Ovary (tissue), 9 donors: ENCODE results near the gene ADARB2. TPM values are rescaled to one million over a fixed set of nuclear protein-coding genes. Genes with fewer than 3 reads are reported as not detected.

ENCODE experiments used
- DNase-seq, 5 donors: peaks; one replicate each; pipeline ENCODE4 v3.0.0-alpha.2; 2019 to 2020
- H3K27ac ChIP-seq, 2 donors: fragments of 200-600 bp; one replicate each; pipeline versions ENCODE4 v1.5.1 to v1.8.0; 2019 to 2022
- H3K27me3 ChIP-seq: fragments of 200-600 bp; one replicate; pipeline ENCODE4 v1.8.0; 2022
- H3K36me3 ChIP-seq: fragments of 200-600 bp; sonication (generic); one replicate; pipeline ENCODE4 v1.5.1; 2019
- H3K4me1 ChIP-seq: one replicate; pipeline ENCODE4 v1.8.1; 2013; ENCODE audit warnings: mild to moderate bottlenecking, moderate library complexity; ENCODE audit not compliant: insufficient read depth
- H3K4me3 ChIP-seq: fragments of 200-600 bp; sonication (generic); one replicate; pipeline ENCODE4 v1.5.1; 2017
- H3K9me3 ChIP-seq, 2 donors: fragments of 200-600 bp in 1 of 2; sonication (generic) in 1 of 2; one replicate each; pipeline versions ENCODE4 v1.5.1 to v1.8.1; 2013 to 2019; ENCODE audit warnings: mild to moderate bottlenecking in 1 of 2, moderate library complexity in 1 of 2
- CTCF ChIP-seq, 3 donors: fragments of 450-650 bp in 2 of 3; fragments of 200-600 bp in 1 of 3; IDR thresholded peaks; one replicate each; pipeline versions ENCODE4 v1.5.1 to v1.8.0; 2016 to 2022; ENCODE audit warnings: antibody characterized with exemption in 3 of 3, mild to moderate bottlenecking in 1 of 3
- EP300 ChIP-seq: sonication (generic); formaldehyde crosslinking; IDR thresholded peaks from one replicate; pipeline ENCODE4 v1.6.1; 2017; ENCODE audit warnings: antibody characterized with exemption
- POLR2A ChIP-seq: fragments of 450-650 bp; IDR thresholded peaks from one replicate; pipeline ENCODE4 v1.6.1; 2017; ENCODE audit warnings: antibody characterized with exemption, mild to moderate bottlenecking, moderate library complexity
- WGBS, 3 donors: extraction: QIAGEN DNeasy Blood & Tissue Kit in 1 of 3; methylation state at CpG; one replicate each; pipeline versions ENCODE4 v1.1.5 to v1.1.7; 2013 to 2017; 5-methylcytosine and 5-hydroxymethylcytosine counted together
- intact Hi-C, 4 donors: fragments of 100-400 bp; cut with DNase I; formaldehyde crosslinking; loops; one replicate each; pipeline versions ENCODE4 v1.11.0 to v1.15.1; 2022 to 2023
- polyA plus RNA-seq, 2 donors: library from polyadenylated mRNA; stranded (reverse); fragments of 200-250 nt in 1 of 2; fragments of 350-450 nt in 1 of 2; fragmentation: Illumina TruSeq in 1 of 2; extraction: RNeasy Lipid Tissue Mini Kit (QIAGEN cat#74804) in 1 of 2; gene quantifications; one replicate each; pipeline ENCODE4 v1.2.3, GENCODE V29; 2013 to 2014
- total RNA-seq, 7 donors: library from RNA; depleted of rRNA in 2 of 7; stranded (reverse); fragments of >200 nt in 2 of 7; fragmentation: NEBNext Ultra II Directional in 3 of 7; extraction: Animal tissue kit (Norgen Biotek cat#: 25700) in 3 of 7; gene quantifications; one replicate each; pipeline versions ENCODE4 v1.1.0 to v1.2.4, GENCODE V29; 2016 to 2023
- donor health status: DM: no; HTN: no; CAD: no; lungs with moderate emphysema.
- donor health status: DM: no; HTN: no; CAD: no.
- donor health status: Bipolar disorder and iron deficiency.
- donor health status: DM: yes; HTN: yes; CAD: no.
- donor health status: DM: no; HTN: no; CAD: no.
- donor health status: DM: yes; HTN: yes; CAD: no.

Gene ADARB2
- total and polyA plus RNA-seq, 9 donors = 0.12 to 2.0 (median 0.36) TPM; not detected in 2

- Histone ChIP-seq H3K27me3 (no peaks in the 10 kb centered on the region), H3K4me1 (no peaks in the 10 kb centered on the region), H3K9me3 (no peaks in the 10 kb centered on the region), H3K4me3 (no peak overlapping the region), H3K27ac (no peak overlapping the region), H3K36me3 (no peaks in the 10 kb centered on the region)
- DNase-seq = no peak
- WGBS, 3 donors = 67 to 71% (median 68%) methylated on average over 15 of the region's 15 CpGs
- intact Hi-C loops = no loop called here
- TF ChIP-seq POLR2A = no peak
- TF ChIP-seq CTCF (IDR thresholded peaks at IDR 0.05) = no peak
- no peak for TF ChIP-seq EP300
Measured at GRCh38 chr10:1509011-1509530, 228.3 kb downstream of the ADARB2 start.

- Histone ChIP-seq H3K27ac (no peak overlapping the region), H3K4me3 (no peak overlapping the region), H3K36me3 (no peaks in the 10 kb centered on the region), H3K4me1 (no peaks in the 10 kb centered on the region), H3K27me3 (no peaks in the 10 kb centered on the region), H3K9me3 (no peaks in the 10 kb centered on the region)
- no peak for TF ChIP-seq EP300
- no peak for TF ChIP-seq CTCF (IDR thresholded peaks at IDR 0.05)
- TF ChIP-seq POLR2A = no peak
- intact Hi-C loops = no loop called here
- no peak for DNase-seq
- 77 to 84% (median 84%) methylated on average over 16 of the region's 16 CpGs for WGBS, 3 donors
Measured at GRCh38 chr10:1508096-1508495, 229.2 kb downstream of the ADARB2 start.

GRCh38 chr10:1507436-1507835, 229.9 kb downstream of the ADARB2 start:
- intact Hi-C loops = no loop called here
- H3K27ac ChIP-seq = no peak overlapping the region

GRCh38 chr10:1504940-1505339, 232.4 kb downstream of the ADARB2 start:
- no peak for DNase-seq
- intact Hi-C loops = no loop called here
- 90 to 97% (median 94%) methylated on average over 8 of the region's 8 CpGs for WGBS, 3 donors

More at GRCh38 chr10:1507436-1507835, 229.9 kb downstream of the ADARB2 start:
- no peaks in the 10 kb centered on the region for H3K9me3 ChIP-seq
- H3K4me3 ChIP-seq = no peak overlapping the region
- no peaks in the 10 kb centered on the region for H3K4me1 ChIP-seq
- no peaks in the 10 kb centered on the region for H3K27me3 ChIP-seq
- TF ChIP-seq CTCF (IDR thresholded peaks at IDR 0.05) (no peak), EP300 (no peak), POLR2A (no peak)
- DNase-seq = no peak
- 78 to 84% (median 83%) methylated on average over 15 of the region's 15 CpGs for WGBS, 3 donors
- H3K36me3 ChIP-seq = no peaks in the 10 kb centered on the region

More at GRCh38 chr10:1504940-1505339, 232.4 kb downstream of the ADARB2 start:
- Histone ChIP-seq H3K27me3 (no peaks in the 10 kb centered on the region), H3K4me3 (no peak overlapping the region), H3K27ac (no peak overlapping the region), H3K4me1 (no peaks in the 10 kb centered on the region), H3K9me3 (no peaks in the 10 kb centered on the region), H3K36me3 (no peaks in the 10 kb centered on the region)
- no peak for TF ChIP-seq POLR2A
- TF ChIP-seq EP300 = no peak
- no peak for TF ChIP-seq CTCF (IDR thresholded peaks at IDR 0.05)
